Stomach (tissue), 4 donors: Measurements from ENCODE around the gene SPINK4.

ENCODE experiments used
- POLR2A ChIP-seq, 4 donors: fragments of 450-650 bp; IDR thresholded peaks; one replicate each; pipeline ENCODE4 v1.6.1; 2016; ENCODE audit warnings: antibody characterized with exemption in 4 of 4, control low read depth in 2 of 4, mild to moderate bottlenecking in 1 of 4, moderate library complexity in 1 of 4
- POLR2AphosphoS5 ChIP-seq, 3 donors: sonication (generic); formaldehyde crosslinking; IDR thresholded peaks; one replicate each; pipeline ENCODE4 v1.6.1; 2016; ENCODE audit warnings: antibody characterized with exemption in 3 of 3
- TF ChIP-seq, protein P1 (sequence below), 7 experiments: fragments of 450-650 bp in 4 of 7; fragments of 200-600 bp in 3 of 7; sonication (generic) in 3 of 7; IDR thresholded peaks; one replicate each; pipeline ENCODE4 v1.5.1; 2016 to 2019; ENCODE audit warnings: antibody characterized with exemption in 7 of 7, control low read depth in 2 of 7, mild to moderate bottlenecking in 1 of 7

DNA sequence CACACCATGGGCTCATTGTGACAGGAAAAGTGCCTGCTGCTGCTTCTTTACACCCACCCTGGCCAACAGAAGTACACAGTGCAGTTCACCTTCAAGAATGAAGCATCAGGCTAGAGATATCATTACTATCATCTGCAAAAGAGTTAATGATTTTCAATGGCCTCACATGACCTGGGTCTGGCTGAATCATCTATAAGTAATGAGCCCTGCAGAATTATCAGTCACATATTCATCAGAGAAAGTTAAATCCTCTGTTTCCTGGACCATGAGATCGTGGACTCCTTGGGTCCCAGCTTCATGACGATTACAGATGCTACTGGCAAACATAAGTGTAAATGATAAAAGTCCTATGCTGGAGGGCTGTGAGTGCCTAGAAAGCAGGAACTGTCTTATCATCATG is 16.3 kb downstream of the SPINK4 start:
- TF ChIP-seq, protein P1, sequence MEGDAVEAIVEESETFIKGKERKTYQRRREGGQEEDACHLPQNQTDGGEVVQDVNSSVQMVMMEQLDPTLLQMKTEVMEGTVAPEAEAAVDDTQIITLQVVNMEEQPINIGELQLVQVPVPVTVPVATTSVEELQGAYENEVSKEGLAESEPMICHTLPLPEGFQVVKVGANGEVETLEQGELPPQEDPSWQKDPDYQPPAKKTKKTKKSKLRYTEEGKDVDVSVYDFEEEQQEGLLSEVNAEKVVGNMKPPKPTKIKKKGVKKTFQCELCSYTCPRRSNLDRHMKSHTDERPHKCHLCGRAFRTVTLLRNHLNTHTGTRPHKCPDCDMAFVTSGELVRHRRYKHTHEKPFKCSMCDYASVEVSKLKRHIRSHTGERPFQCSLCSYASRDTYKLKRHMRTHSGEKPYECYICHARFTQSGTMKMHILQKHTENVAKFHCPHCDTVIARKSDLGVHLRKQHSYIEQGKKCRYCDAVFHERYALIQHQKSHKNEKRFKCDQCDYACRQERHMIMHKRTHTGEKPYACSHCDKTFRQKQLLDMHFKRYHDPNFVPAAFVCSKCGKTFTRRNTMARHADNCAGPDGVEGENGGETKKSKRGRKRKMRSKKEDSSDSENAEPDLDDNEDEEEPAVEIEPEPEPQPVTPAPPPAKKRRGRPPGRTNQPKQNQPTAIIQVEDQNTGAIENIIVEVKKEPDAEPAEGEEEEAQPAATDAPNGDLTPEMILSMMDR (IDR thresholded peaks at IDR 0.05) = no peak
- no peak for TF ChIP-seq POLR2AphosphoS5 (IDR thresholded peaks at IDR 0.05)
- no peak for TF ChIP-seq POLR2A (IDR thresholded peaks at IDR 0.05)
